Kidney glomerular epithelial cell (primary cell): ENCODE measurements around the gene FBXO31.

ENCODE experiments used
- DNase-seq: peaks from one replicate; lab custom pipeline; 2025; lab: John Stamatoyannopoulos, UW

The FBXO31 gene

GRCh38 chr16:87327798-87328495 lies 55.6 kb downstream of the FBXO31 start:
- DNase-seq: no peak

DNA sequence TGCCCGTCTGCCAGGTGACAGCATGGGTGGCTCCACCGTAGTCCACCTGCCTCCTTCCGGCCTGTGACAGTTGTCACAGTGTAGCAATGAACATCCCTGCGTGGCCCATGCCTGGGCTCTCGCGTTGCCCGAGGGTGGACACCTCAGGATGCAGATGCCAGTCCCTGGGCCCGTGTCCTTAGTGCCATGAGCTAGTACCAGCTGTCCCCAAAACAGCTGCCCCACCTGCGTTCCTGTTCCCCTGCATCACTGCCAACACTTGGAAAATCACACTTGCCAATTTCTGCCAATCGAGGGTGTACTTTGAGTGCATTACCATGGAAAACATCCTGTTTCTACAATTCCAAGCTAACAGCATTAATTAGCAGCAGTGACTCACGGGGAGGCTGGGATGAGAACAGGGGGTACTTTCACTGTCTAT lies 57.4 kb downstream of the FBXO31 start:
- DNase-seq: no peak

DNA sequence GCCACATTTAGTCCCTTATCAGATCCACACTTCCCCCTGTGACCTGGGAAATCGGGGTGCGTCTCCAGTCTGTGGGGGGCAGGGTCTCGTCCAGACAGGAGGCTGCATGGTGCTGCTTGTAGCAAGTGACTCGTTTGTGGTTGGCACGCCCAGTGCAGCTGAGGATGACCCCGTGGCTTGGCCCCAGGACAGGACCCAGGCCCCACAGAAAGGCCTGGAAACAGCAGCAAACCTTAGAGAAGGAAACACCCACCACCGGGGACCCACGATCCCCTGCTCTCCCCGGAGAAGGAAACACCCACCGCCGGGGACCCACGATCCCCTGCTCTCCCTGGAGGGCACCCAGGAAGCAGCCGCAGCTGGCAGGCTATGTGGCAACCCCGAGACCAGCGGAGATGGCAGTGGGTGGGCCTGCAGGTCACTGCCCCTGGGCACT lies 58.1 kb downstream of the FBXO31 start:
- no peak for DNase-seq

DNA sequence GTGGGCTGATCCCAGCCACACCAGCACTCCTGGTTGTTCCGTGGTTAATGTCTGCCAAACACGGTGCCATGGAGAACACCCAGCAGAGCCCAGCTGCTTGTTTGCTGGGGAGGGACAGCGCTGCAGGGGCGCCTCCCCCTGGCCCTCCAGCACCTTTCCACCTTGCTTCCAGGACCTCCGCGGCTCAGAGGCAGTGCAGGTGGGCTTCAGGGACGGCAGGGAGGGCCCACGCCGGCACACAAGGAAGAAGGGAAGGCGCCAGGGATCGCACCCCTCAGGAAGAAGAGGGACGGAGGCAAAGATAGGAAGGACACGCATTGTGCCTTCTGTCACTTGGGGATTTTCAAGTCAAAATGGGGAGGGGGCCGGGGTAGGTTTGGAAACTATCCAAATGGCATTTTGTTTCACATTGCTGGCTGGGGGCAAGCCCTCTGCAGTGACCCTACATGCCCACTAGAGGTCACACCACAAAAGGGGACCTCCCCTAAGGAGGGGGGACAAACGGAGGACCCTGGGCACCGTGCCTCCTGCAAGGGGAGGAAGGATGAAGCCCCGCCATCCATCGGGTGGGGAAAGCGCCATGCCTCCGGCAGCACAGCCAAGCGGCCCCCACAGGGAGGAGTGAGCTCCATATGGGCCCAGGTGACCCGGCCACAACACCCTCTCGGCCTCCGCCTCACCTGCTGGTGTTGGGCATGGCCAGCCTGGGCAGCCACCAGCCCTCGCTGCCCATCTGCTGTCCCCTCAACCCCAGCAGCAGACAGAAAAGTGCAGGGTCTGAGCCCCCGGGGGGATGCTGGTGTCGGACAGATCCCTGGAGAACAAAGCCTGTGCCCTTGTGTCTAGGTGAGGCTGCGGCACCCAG lies 58.9 kb downstream of the FBXO31 start:
- no peak for DNase-seq

DNA sequence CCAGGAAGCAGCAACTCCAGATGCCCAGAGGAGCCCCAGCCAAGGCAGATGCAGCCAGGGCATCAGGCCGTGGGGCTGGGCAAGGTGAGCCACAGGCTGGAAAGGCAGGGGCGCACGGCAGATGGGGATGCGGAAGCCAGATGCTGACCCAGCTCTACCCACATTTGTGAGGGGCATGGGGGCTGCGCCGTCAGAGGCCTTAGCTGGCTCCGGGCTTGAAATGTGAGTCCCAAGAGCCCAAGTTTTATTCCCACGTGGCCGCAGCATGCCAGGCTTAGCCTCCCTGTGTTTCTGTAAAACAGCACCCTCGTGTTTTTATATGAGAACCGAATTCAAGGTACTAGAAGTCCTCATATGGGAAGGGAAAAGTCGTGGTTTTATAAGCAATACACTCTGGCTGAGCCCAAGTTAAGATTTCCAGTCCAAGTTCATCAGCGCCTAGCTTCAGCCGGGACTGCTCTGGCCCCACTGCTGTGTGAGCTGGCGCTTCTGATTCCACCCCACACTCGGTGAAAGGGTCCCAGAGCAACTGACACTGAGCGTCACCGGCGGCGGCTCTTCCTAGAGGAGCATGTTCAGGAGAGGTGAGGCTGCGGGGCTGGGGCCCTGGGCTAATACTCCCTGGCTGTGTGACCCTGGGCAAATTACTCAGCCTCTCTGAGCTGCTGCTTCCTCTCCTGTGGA lies 59.7 kb downstream of the FBXO31 start:
- DNase-seq: no peak

GRCh38 chr16:87322833-87323726 lies 60.5 kb downstream of the FBXO31 start:
- DNase-seq: no peak

DNA sequence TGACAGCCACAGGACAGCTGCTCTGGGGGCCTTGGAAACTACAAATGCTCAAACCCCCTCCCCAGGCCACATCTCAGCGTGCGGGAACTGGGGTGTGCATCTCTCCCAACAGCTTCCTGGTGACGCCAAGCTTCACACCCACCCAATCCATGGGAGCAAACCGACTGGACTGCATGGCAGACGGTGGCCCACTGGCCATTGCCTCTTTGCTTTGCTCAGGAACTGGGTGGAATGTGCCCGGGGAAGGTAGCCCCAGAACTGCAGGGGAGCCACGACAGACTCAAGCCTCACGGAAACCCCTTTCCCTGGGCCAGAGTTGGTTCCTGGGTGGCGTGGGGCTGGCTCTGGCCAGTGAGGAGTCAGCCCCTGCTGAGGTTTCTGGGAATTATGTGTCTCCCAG lies 61.2 kb downstream of the FBXO31 start:
- DNase-seq: no peak

DNA sequence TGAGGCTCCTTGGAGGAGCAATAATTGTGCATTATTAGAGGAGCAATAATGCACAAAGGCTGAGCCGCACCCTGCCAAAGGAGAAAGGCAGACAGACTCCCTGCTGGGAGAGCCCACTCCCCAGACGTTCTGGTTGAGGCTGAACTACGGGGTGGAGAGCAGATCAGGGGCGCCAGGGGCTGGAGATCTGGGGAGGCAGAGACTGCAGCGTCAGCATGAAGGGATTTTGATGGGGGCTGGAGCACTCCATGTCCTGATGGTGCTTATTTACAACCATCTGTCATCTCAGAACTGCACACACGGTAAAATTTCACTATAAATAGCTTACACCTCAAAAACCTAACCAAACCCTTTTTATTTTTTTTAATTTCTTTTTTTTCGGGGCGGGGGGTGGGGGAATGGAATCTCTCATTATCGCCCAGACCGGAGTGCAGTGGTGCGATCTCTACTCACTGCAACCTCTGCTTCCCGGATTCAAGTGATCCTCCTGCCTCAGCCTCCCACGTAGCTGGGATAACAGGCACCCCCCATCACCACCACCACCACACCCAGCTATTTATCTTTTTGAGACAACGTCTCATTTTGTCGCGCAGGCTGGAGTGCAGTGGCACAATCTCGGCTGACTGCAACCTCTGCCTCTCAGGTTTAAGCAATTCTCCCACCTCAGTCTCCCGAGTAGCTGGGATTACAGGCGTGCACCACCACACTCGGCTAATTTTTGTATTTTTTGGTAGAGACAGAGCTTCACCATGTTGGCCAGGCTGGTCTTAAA lies 62.1 kb downstream of the FBXO31 start:
- DNase-seq: no peak

- DNase-seq: no peak
Observed at GRCh38 chr16:87320510-87321227, 62.9 kb downstream of the FBXO31 start.

DNA sequence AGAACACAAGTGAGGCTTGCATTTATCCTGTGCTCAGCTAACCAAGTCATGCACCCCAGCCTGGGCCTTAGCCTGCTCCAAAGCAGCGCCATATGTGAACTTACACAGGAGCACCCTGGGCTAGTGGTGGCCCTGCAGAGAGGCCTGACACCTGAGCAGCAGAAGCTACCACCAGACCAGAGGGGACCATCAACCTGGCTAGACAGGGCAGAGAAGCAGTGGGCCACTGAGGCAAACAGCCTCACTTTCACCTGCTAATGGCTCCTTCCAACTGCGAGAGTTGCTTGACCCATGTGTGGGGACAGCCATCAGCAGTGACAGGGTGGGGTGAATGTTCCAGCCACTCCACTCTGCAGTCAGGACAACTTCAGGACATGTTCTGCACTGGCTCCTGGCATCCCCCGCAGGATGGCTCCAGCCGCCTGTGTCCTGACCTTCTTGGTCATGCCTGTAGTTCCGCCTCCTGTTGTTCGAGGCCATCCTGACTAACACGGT lies 63.5 kb downstream of the FBXO31 start:
- DNase-seq: no peak

DNA sequence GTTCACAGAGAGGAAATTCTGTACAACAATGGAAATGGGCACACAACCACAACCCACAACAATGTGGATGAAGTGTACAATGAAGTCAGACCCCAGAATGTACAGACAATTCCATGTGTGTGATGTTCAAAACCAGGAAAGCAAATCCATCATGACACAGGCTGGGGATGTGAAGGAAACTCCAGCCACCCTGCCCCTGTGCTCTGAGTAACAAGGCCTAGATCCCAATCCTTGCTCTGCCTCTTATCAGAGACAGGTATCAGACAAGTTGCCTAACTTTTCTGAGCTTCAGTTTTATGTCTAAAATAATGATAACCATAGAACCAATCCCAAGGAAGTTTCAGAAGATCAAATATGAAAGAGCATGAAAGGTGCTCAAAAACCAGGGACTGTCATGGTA lies 64.6 kb downstream of the FBXO31 start:
- no peak for DNase-seq

DNA sequence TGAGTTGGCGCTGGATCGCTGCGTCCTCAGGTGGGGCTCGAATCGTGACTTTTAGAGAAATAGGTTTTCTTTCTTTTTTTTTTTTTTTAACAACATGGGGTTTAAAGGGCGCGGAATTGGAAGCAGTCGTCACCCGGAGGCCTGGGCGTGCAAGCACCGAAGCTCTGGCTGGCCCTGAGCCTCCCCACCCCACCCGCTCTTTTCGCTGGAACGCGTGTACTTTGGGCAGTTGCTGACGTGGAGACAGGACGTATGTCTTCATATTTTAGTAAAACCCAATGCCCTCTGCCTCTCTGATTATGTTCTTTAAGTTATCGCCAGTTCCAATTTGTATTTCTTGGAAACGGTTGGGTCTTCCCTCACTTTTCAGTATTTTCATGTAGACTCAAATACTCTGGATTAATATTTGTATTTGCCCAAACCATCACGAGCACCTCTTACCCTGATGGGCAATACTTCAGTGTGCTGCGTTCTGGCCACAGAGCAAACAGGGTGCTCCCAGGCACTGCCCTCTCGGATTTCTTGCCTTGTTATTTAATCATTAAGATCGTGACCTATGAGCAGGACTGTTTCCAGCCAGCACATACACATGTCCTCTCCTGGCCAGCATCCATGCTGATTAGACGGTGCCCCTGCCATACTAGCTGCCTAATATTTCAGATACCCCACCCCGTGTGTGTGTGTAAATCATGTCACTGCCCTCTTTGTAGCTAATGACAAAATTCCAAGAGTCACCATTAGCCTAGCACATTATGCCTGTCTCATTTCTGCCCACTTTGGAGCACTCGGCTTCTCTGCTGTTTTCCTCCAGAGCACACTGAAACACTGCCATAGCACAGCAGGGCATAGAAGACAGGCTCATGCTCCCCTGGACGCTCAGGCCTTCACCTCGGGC lies 65.6 kb downstream of the FBXO31 start:
- peak; percentile 13 for DNase-seq

- peak; percentile 88 for DNase-seq
Observed at GRCh38 chr16:87316923-87317749, 66.4 kb downstream of the FBXO31 start, which contains the start of gene C16orf95. TSS of gene C16orf95 (minus strand) at chr16:87317392. CDS start at chr16:87317242, 150 bp downstream.

DNA sequence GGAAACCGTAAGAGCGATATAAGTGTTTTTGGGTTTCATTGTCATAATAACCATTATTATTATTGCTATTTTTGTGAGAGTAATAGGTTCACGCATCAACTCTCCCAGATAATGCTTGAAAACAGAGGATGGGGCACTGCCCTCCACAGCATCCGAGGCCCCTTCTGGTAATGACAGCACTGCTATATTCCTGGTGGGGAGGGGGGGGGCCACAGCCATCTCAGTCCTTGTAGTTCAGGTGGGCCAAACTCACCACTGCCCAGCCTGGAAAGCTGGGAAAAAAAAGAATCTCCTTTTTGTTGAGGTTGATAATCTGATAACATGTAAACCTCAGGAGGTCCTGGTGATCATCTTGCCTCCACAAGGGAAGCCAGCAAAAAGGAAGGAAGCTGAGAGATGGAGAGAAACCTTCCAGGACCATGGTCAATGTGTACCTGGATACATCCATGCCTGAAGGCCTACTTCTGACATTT lies 67.1 kb downstream of the FBXO31 start:
- DNase-seq: no peak

GRCh38 chr16:87314990-87315420 lies 68.6 kb downstream of the FBXO31 start:
- no peak for DNase-seq

DNA sequence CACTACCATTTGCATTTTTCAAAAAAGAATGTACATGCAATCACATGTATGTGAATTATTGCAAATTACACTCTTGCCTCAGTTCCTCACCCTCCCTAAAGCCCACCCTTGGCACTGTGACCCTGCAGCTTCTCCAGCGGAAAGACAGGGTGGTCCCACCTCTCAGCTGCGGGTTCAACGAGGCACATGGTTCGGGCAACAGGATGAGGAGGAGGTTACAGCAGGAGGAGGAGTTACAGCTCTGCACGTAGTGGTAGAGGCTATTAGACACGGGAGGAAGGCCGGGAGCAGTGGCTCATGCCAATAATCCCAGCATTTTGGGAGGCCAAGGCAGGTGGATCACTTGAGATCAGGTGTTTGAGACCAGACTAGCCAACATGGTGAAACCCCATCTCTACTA lies 71.6 kb downstream of the FBXO31 start:
- DNase-seq: no peak

- DNase-seq: no peak
Observed at GRCh38 chr16:87311387-87311786, 72.2 kb downstream of the FBXO31 start.

- no peak for DNase-seq
Observed at GRCh38 chr16:87310610-87311009, 73.0 kb downstream of the FBXO31 start.
